ENCODE measurements around the gene CDC37L1.
"Not testable (repeated sequence)": the region's sequence is repeated elsewhere in the genome, so short reads cannot be mapped to it uniquely, and the experiment has no call there.

CDC37L1 gene

DNA sequence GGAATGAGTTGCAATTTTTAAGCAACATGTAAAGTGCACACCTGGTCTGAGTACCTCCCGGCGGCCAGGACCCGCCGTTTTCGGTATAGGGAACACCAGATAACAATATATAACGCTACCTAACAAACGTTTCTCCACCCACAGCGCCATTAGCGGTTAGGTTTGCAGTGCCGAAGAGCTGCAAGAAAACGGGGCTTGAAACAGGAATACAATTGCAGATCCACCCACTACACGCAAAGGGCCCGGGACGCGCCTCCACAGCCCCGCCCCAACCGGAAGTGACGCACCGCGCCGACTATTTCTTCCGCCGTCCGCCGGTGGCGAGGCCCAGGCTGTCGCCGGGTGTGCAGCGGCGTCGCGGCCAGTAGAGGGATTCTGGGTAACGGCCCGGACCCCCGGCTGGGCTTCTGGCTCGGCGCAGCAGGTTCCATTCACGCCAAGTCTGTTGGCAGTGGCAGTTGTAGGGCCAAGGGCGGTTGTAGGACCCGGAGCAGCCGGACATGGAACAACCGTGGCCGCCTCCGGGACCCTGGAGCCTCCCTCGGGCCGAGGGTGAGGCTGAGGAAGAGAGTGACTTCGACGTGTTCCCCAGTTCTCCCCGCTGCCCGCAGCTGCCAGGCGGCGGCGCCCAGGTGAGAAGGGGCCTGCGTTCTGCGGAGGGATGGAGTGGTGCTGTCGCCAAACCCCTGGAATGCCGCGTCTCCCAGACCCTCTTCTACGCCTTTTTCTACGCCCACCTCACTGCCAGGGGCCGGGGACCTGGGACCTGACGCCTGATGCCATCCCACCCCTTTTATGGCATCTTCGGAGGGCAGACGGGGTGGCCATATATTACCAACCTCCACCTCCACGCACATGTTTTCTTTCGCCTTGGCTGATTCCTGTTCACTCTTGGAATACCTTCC, at the start of gene CDC37L1:
CDC37L1 (plus strand) TSS at position 302 of the 905 bp plus-strand sequence; CDS start at position 501, 199 bp downstream.
- peak; percentile 98 for DNase-seq (ENCODE audit: low read depth)

DNA sequence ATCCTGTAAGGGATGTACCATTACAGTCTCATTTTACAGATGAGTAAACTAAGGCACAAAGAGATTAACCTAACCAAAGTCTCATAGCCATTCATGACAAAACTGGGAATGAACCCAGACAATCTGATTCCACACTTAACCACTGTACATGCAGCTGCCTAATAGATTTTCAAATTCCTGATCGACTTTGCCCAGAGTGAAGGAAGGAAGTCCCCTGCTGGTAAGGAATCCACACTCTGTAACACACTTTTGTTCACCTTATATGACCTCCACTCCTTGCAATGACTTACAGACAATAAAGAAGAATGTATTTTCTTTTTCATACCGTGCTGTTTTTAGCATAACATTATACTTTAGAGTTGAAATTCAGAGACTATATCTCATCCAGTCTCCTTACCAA, 48.5 kb upstream of the CDC37L1 start:
- no peak for DNase-seq (ENCODE audit: low read depth)

DNA sequence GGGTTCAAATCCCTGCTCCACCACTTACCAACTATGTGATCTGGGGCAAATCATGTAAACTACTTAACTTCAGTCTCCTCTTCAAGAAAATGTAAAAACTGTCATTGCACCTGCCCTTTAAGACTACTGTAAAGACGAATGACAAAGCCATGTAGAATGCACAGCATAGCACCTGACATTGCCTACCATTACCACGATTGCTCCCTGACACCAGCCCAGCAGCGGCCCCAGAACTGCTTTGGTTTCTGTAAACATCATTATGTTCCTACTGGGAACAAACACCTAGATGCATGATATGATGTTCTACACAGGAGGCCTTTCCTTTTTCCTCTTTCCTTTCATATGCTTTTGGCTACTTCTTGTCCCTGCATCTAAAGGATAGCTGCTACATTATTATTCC, 40.4 kb upstream of the CDC37L1 start:
- DNase-seq (ENCODE audit: low read depth) = no peak

DNA sequence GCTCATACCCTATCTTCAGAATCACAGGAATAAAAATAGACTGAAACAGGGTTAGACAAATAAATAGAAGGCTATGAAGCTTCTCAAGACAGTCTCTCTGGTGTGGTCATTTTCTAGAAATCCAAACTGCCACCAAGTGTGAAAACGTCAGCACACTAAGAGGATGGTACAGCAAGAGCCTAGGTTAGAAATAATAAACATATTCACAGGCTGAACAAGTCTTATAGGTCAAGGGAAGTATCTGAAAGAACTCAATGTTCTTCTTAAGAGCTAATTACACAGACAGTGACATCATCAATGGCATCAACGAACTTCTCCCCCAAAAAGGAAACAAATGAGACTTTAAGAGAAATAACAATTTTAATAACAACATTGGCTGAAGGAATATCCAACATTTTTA, 39.9 kb upstream of the CDC37L1 start:
- no peak for DNase-seq (ENCODE audit: low read depth)

DNA sequence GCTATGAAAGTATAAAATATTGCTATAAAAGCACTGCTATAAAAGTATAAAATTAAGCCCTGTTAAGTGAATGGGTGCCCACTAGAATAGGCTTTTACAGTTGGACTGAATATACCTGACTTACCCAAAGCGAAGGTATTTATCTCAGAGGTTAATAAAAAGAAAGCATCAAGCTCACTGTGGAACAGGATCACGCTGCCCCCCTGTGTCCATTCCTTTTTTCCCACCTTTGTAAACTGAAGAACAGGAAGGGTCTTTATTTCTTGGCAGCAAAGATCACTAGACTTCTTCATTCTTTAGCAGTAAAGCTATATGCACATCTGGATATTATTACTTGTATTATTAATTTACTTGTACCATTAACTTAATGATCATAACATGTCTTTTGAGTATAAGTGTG, 39.3 kb upstream of the CDC37L1 start:
- DNase-seq (ENCODE audit: low read depth) = no peak

DNA sequence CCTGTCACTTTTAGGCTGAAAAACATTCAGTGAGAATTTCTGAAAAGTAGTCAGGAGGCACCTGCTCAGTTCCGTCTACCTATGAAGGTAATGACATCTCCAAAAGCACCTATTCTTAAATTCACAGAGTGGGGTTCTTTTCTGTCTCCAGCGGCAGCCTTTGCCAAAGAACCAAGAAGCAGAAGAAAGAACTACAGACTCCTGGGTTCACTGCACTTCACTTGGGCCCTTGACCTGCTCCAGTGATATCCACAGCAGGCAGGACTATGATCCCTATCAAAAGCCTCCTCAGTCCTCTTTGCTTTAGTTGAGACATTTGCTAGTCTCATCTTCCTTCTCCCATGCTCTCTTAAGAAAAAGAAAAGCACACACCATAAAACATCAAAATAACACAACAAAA, 37.0 kb upstream of the CDC37L1 start:
- no peak for DNase-seq (ENCODE audit: low read depth)

DNA sequence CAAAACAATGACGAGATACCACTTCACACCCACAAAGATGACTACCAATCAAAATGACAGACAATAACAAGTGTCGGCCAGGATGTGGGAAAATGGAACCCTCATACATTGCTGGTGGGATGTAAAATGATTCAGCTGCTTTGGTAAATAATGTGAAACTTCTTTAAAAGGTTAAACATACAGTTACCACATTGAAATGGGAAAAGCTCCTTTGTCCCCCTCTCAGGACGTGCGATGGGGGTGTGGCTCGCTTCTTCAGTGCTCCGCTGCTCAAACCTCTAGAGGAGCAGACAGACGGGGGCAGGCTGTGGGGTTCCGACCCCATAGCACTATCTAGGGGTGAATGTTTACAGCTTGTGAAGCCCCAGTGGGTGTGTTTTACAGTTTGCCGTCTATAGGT, 25.3 kb upstream of the CDC37L1 start:
- no peak for DNase-seq (ENCODE audit: low read depth)

DNA sequence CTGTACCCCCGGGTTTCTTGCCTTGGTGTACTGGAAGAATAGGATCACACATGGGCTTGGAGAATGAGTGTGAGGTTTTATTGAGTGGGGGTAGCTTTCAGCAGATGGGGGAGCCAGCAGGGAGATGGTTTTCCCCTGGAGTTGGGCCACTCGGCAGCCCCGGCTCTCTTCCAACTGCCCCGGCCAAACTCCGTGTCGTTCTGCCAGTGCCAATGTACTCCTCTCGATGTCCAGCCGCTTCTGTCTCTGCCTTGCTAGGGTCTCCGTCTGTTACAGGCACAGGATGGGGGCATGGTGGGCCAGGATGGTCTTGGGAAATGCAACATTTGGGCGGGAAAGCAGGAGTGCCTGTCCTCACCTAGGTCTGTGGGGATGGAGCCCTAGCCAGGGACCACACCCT, 24.8 kb upstream of the CDC37L1 start:
- DNase-seq (ENCODE audit: low read depth) = no peak

DNA sequence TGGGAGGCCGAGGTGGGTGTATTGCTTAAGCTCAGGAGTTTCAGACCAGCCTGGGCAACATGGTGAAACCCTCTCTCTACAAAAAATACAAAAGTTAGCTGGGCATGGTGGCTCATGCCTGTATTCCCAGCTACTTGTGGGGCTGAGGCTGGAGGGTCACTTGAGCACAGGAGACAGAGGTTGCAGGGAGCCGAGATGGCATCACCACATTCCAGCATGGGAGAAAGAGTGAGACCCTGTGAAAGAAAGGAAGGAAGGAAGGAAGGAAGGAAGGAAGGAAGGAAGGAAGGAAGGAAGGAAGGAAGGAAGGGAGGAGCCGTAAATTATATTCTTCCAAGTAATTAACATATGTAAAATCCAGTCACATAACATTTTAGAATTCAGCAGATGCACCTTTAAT, 23.2 kb upstream of the CDC37L1 start:
- DNase-seq (ENCODE audit: low read depth) = not testable (repeated sequence)

DNA sequence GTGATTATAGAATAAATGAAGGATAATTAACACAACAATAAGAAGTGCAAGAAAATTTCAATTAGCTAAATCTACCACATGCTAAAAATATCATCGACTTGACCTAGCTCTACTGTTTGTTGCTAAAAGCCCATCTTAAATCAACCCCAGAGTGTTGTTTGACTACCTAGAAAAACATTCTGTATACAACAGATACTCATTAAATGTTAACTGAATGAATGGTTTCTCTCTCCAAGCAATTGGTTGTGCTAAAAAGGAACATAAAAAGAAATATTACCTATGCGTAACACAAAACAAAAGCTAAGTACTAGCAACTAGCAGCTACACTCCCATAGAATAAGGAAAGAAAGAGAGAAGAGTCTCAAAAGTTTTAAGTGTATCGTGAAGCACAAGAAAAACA, 22.7 kb upstream of the CDC37L1 start:
- no peak for DNase-seq (ENCODE audit: low read depth)

DNA sequence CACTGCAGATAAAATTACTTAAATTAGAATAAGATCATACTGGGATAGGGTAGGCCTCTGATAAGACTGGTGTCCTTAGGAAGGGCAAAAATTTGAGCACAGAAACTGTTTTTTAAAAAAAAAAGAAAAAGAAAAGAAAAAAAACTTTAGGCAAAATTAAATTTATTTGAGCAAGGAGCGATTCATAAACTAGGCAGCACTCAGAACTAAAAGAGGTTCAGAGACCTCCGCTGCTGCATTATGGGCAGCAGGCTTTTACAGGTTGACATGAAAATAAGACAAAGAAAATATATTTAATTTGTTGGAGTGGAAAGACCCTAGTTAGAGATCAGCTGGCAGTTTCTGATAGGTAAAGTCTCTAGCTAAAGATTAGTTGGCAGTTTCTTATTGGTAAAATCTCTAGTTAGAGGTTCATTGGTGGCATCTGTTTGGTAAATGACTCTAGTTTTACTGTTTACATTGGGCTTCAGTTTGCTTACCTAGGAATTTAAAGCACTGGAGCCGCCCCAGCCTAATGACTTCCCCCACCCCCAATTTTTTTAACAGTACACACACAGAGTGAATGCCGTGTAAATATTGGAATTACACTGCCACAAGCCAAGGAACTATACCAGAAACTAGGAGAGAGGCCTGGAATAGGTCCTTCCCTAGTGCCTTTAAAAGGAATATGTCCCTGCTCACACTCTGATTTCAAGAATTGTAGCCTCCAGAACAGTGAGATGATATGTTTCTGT, 21.8 kb upstream of the CDC37L1 start:
- DNase-seq (ENCODE audit: low read depth) = no peak

DNA sequence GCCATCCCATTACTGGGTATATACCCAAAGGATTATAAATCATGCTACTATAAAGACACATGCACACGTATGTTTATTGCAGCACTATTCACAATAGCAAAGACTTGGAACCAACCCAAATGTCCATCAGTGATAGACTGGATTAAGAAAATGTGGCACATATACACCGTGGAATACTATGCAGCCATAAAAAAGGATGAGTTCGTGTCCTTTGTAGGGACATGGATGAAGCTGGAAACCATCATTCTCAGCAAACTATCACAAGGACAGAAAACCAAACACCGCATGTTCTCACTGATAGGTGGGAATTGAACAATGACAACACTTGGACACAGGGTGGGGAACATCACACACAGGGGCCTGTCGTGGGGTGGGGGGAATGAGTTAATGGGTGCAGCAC, 18.7 kb upstream of the CDC37L1 start:
- not testable (repeated sequence) for DNase-seq (ENCODE audit: low read depth)

DNA sequence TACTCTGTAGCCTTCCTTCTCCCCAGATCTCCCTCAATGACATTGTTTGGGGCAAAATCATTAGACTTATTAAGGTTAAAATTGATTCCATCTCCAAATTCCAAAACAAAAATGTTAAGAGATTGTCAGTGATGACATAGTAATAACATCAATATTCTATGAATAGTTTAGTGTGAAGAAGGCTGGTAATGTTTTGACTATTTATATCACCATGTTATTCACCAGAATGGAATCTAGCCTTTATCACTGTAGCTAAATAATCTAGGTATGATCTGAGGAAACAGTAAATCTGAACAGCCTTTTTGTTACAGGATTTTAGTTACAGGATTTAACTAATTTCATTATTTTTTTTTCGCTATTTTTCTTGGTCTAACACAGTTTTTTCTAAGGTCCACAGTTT, 18.2 kb upstream of the CDC37L1 start:
- DNase-seq (ENCODE audit: low read depth) = no peak

DNA sequence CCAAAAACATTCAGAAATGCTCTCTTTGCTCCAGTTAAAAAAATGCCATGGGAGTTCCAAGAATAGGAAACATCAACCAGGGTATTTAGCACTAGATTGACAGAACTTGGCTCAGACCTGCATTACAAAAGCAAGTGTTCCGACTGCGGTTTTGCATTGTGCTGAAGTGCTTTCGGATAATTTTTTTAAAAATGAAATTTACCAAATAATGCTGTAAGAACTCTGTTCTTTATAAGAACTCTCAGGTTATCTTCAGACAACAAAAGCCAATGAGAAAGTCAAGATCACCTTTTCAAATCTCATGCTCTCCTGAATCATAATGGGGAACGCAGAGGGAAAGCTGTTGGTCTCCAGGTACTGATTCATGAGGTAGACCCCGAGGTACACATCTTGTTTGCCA, 17.8 kb upstream of the CDC37L1 start:
- DNase-seq (ENCODE audit: low read depth) = no peak

DNA sequence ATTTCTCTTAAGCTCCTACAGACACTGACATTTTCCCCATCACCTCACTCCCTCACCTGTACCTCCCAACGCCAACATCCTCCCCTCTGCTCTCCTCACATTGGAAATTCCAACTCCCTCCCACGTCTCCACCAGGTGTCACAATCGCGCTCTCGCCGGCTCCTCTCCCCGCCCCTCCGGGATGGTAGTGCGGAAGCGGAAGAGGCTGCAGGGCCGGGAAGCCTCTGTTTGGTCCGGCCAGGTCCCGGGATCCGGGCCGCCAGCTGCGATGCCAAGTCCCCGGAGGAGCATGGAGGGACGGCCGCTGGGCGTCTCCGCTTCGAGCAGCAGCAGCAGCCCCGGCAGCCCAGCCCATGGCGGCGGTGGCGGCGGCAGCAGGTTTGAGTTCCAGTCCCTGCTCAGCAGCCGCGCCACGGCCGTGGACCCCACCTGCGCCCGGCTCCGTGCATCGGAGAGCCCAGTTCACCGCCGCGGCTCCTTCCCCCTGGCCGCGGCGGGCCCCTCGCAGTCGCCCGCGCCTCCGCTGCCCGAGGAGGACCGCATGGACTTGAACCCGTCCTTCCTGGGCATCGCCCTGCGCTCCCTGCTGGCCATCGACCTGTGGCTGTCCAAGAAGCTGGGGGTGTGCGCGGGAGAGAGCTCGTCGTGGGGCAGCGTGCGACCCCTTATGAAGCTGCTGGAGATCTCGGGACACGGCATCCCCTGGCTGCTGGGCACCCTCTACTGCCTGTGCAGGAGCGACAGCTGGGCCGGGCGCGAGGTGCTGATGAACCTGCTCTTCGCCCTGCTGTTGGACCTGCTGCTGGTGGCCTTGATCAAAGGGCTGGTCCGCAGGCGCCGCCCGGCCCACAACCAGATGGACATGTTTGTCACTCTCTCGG, 17.0 kb upstream of the CDC37L1 start, which contains the start of gene PLPP6:
PLPP6 (plus strand) TSS at position 187 of the 881 bp plus-strand sequence; CDS start at position 269, 82 bp downstream.
- peak; percentile 53 for DNase-seq (ENCODE audit: low read depth)

DNA sequence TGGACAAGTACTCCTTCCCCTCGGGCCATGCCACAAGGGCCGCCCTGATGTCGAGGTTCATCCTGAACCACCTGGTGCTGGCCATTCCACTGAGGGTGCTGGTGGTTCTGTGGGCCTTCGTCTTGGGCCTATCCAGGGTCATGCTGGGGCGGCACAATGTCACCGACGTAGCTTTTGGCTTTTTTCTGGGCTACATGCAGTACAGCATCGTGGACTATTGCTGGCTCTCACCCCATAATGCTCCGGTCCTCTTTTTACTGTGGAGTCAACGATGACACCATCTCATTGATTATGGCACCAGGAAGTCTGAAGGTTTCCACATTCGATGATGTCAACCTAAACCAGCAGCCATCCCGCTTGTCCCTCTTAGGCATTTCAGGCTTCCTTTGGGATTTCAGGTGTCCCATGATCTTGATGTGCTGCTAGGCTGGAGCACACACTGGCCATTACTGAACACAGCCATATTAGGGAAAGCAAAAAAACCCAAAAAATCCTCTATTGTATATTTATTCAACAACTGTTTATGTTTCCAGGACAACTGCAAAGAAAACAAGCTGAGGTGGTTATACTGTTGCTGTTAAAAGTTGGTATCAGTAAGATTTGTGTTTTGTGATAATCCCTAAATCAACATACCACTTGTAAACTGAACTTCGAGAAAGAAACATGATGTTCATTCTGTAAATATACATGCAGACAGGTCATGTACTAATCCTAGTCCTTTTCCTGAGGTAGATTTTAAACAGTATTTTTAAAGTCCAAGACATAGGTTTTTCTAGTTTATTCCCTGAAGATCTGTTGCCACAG, 16.2 kb upstream of the CDC37L1 start:
- no peak for DNase-seq (ENCODE audit: low read depth)

DNA sequence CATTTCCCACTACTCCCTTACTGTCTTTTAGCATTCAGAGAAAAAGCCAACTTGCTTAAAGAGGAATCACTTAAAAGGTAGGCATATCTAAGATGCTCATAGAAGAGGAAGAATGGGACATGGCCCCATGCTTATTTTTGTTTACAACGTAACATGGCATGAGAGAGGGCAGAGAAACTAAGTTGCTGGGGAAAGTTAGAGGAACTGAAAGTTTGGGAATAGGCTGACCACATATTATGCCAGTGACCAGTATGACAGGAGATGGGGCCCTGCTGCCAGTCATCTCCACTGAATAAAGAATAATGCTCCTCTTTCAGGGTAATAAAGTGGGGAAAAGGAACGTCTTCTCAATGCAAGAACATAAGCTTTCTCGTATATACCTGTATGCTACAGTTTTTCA, 15.4 kb upstream of the CDC37L1 start:
- no peak for DNase-seq (ENCODE audit: low read depth)

DNA sequence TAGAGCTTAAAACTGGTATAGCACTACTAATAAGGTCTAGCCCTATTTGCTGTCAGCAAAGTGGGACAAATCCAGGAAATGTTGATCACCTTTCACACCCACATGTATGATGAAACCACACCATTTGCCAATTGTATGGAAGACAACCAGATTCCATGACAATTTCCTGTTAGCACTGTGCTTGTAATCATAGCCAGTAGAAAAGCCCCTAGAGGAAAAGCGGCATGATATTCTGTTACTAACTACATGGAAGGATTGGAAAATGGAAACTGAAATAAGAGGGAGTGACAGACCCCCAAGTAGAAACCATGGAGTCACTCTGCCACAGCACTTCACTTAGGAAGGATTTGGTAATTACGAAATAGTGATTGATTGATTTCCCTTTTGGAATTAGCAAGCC, 14.0 kb upstream of the CDC37L1 start:
- DNase-seq (ENCODE audit: low read depth) = no peak

DNA sequence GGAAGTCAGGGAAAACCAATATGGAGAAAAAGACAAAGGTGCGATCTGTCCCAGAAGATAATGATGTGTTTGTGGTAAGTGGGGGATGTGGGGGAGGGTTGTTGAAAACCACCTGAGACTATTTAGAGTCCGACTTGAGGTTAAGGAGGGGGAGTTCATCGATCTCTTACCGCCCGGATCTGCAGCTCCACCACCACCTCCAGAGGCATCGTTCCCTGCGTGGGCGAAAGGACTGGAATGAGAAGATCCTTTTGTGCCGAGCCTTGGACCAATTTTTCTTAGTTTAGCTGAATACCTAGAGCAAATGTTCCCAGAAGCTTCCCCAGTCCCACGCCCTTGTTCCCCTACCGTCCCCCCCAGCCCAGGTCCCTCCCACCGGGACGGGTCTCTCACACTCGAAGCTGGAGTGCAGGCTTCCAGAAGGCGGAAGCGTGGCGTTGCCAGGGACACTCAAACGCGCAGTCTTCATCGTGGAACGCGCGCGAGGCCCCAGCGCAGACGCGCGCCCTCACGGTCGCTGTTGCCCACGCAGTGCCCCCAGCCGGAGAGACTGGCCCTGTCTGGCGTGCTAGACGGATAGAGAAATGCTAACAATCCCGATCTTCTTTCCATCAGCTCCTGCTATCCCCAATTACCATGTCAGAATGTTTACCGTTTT, 13.2 kb upstream of the CDC37L1 start, which contains the start of gene SPATA6L:
SPATA6L (minus strand) TSS at position 439 of the 658 bp plus-strand sequence; CDS start at position 209, 230 bp downstream.
- peak; percentile 19 for DNase-seq (ENCODE audit: low read depth)

DNA sequence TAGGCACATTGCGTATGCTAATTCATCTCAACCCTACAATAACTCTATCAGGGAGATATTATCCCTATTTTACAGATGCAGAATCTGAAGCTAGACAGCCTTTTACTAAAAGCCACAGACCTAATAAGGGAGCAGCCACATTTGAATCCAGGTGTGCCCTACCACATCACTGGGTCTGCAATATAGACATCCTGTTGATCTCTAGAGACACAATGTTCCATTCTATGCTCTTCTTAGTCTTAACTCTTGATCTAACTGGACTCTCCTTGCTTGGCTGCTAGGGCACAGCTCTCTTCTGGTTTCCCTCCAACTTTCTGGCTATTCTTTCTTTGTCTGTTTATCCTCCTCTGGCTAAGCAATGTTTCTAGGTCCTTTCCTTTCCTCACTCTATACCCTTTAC, 11.7 kb upstream of the CDC37L1 start:
- DNase-seq (ENCODE audit: low read depth) = no peak

DNA sequence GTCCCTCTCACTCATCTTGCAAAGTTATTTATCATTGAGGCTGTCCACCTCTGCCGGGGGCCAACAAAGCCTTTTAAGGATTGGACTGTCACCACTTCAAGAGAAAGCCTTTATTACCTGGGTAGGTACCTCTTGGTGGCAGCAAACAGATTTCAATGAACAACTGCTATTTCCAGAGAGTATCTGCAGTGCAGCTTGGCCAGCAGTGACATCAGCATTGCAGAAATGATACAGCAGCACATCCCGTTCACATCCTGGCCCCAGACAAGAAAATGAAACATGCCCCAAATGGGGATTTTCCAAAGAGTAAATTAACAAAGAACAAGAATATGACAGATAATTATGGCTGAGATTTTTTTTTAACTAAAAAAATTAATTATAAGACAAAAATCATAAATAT, 10.8 kb upstream of the CDC37L1 start:
- no peak for DNase-seq (ENCODE audit: low read depth)

All from stimulated activated CD8-positive, alpha-beta memory T cell treated with anti-CD3 and anti-CD28 coated beads, Interleukin-12 subunit alpha, Interleukin-12 subunit beta, amount 100 ng/mL, for 4 hours (primary cell).